BE2C (cell line): ENCODE data around the gene SLC12A3.
A peak's percentile ranks its signal among the peaks of the same experiment; 100 is the strongest.

Experiments used
- DNase-seq: peaks from one replicate; pipeline ENCODE4 v3.0.0-alpha.2; 2020
- H3K27me3 ChIP-seq: fragments of 250-450 bp; sonication (Bioruptor Pico); 2 replicates; pipeline ENCODE4 v1.5.1; 2020; ENCODE audit warnings: mild to moderate bottlenecking
- H3K36me3 ChIP-seq: fragments of 250-450 bp; sonication (Bioruptor Pico); 2 replicates; pipeline ENCODE4 v1.5.1; 2020; ENCODE audit warnings: mild to moderate bottlenecking
- H3K4me1 ChIP-seq: fragments of 250-450 bp; sonication (Bioruptor Pico); 2 replicates; pipeline ENCODE4 v1.5.1; 2020
- H3K4me3 ChIP-seq: 2 replicates; pipeline ENCODE4 v1.5.1; 2011; ENCODE audit warnings: low read depth, low read length
- H3K9me3 ChIP-seq: fragments of 250-450 bp; sonication (Bioruptor Pico); 2 replicates; pipeline ENCODE4 v1.5.1; 2020
- TF ChIP-seq, protein P1 (sequence below): IDR thresholded peaks from 2 replicates; pipeline ENCODE4 v1.5.1; 2012; ENCODE audit warnings: mild to moderate bottlenecking, low read depth, low read length

Gene SLC12A3

GRCh38 chr16:56947604-56947995 is 82.6 kb downstream of the SLC12A3 start:
- no peak overlapping the region for H3K4me3 ChIP-seq
- H3K27me3 ChIP-seq = no peaks in the 10 kb centered on the region
- TF ChIP-seq, protein P1, sequence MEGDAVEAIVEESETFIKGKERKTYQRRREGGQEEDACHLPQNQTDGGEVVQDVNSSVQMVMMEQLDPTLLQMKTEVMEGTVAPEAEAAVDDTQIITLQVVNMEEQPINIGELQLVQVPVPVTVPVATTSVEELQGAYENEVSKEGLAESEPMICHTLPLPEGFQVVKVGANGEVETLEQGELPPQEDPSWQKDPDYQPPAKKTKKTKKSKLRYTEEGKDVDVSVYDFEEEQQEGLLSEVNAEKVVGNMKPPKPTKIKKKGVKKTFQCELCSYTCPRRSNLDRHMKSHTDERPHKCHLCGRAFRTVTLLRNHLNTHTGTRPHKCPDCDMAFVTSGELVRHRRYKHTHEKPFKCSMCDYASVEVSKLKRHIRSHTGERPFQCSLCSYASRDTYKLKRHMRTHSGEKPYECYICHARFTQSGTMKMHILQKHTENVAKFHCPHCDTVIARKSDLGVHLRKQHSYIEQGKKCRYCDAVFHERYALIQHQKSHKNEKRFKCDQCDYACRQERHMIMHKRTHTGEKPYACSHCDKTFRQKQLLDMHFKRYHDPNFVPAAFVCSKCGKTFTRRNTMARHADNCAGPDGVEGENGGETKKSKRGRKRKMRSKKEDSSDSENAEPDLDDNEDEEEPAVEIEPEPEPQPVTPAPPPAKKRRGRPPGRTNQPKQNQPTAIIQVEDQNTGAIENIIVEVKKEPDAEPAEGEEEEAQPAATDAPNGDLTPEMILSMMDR = no peak
- no peaks in the 10 kb centered on the region for H3K9me3 ChIP-seq
- DNase-seq = no peak
- H3K36me3 ChIP-seq = peaks cover 28% of the 10 kb centered on the region
- no peaks in the 10 kb centered on the region for H3K4me1 ChIP-seq

GRCh38 chr16:56948234-56948633 is 83.2 kb downstream of the SLC12A3 start:
- TF ChIP-seq, protein P1 = no peak
- Histone ChIP-seq H3K9me3 (no peaks in the 10 kb centered on the region), H3K4me1 (no peaks in the 10 kb centered on the region), H3K36me3 (peaks cover 22% of the 10 kb centered on the region), H3K27me3 (no peaks in the 10 kb centered on the region), H3K4me3 (no peak overlapping the region)
- DNase-seq = no peak

- H3K27me3 ChIP-seq = no peaks in the 10 kb centered on the region
- TF ChIP-seq, protein P1 = no peak
- H3K4me3 ChIP-seq = no peak overlapping the region
- DNase-seq = no peak
- no peaks in the 10 kb centered on the region for H3K4me1 ChIP-seq
- H3K36me3 ChIP-seq = peaks cover 4% of the 10 kb centered on the region
- no peaks in the 10 kb centered on the region; the same call in 1 of the 2 replicates for H3K9me3 ChIP-seq
Measured at GRCh38 chr16:56950051-56950450, 85.0 kb downstream of the SLC12A3 start.

- TF ChIP-seq, protein P1 = no peak
- no peaks in the 10 kb centered on the region for H3K27me3 ChIP-seq
- DNase-seq = no peak
- no peaks in the 10 kb centered on the region for H3K4me1 ChIP-seq
- H3K36me3 ChIP-seq = no peaks in the 10 kb centered on the region; the same call in 1 of the 2 replicates
- no peaks in the 10 kb centered on the region; the same call in 1 of the 2 replicates for H3K9me3 ChIP-seq
- H3K4me3 ChIP-seq = no peak overlapping the region
Measured at GRCh38 chr16:56950455-56950854, 85.4 kb downstream of the SLC12A3 start.

- H3K36me3 ChIP-seq = no peaks in the 10 kb centered on the region
- no peaks in the 10 kb centered on the region for H3K27me3 ChIP-seq
- H3K4me3 ChIP-seq = no peak overlapping the region
- H3K9me3 ChIP-seq = no peaks in the 10 kb centered on the region; the same call in 1 of the 2 replicates
- DNase-seq = peak; percentile 79
- TF ChIP-seq, protein P1 = peak; percentile 86
- H3K4me1 ChIP-seq = no peaks in the 10 kb centered on the region
Measured at GRCh38 chr16:56950881-56951771, 86.1 kb downstream of the SLC12A3 start.

- no peaks in the 10 kb centered on the region for H3K36me3 ChIP-seq
- no peaks in the 10 kb centered on the region for H3K4me1 ChIP-seq
- DNase-seq = no peak
- H3K4me3 ChIP-seq = no peak overlapping the region
- no peaks in the 10 kb centered on the region; the same call in 1 of the 2 replicates for H3K9me3 ChIP-seq
- H3K27me3 ChIP-seq = no peaks in the 10 kb centered on the region
- TF ChIP-seq, protein P1 = no peak
Measured at GRCh38 chr16:56953006-56953405, 88.0 kb downstream of the SLC12A3 start.
